ENCODE data around the gene IL27RA. TPM values are rescaled to one million over a fixed set of nuclear protein-coding genes. Genes with fewer than 3 reads are reported as not detected.
"Not testable (repeated sequence)": the region's sequence is repeated elsewhere in the genome, so short reads cannot be mapped to it uniquely, and the experiment has no call there.

The IL27RA gene
- total RNA-seq, 1 experiment from 2014 or later = 8.8 TPM

GRCh38 chr19:14033946-14034345 lies 2.4 kb downstream of the IL27RA start:
- Histone ChIP-seq H3K36me3 (replicated peaks; ENCODE audit: control insufficient read depth, insufficient read depth, low read length) (no peaks in the 10 kb centered on the region), H3K27me3 (ENCODE audit: control insufficient read depth, insufficient read depth, low read length) (peaks cover 15% of the 10 kb centered on the region), H3K4me3 (ENCODE audit: insufficient read depth, low read depth, low read length) (no peak overlapping the region)
- DNase-seq = no peak

- not testable (repeated sequence) for H3K36me3 ChIP-seq (replicated peaks; ENCODE audit: control insufficient read depth, insufficient read depth, low read length); DNase-seq; H3K4me3 ChIP-seq (ENCODE audit: insufficient read depth, low read depth, low read length)
- peaks cover 15% of the 10 kb centered on the region for H3K27me3 ChIP-seq (ENCODE audit: control insufficient read depth, insufficient read depth, low read length)
These were observed 3.6 kb downstream of the IL27RA start for GRCh38 chr19:14035159-14035558.

- Histone ChIP-seq H3K27me3 (ENCODE audit: control insufficient read depth, insufficient read depth, low read length) (peaks cover 15% of the 10 kb centered on the region), H3K36me3 (replicated peaks; ENCODE audit: control insufficient read depth, insufficient read depth, low read length) (no peaks in the 10 kb centered on the region), H3K4me3 (ENCODE audit: insufficient read depth, low read depth, low read length) (no peak overlapping the region)
- DNase-seq = no peak
These were observed 4.1 kb downstream of the IL27RA start for GRCh38 chr19:14035706-14036105.

- no peaks in the 10 kb centered on the region for H3K36me3 ChIP-seq (replicated peaks; ENCODE audit: control insufficient read depth, insufficient read depth, low read length)
- no peak overlapping the region for H3K4me3 ChIP-seq (ENCODE audit: insufficient read depth, low read depth, low read length)
- H3K27me3 ChIP-seq (ENCODE audit: control insufficient read depth, insufficient read depth, low read length) = no peaks in the 10 kb centered on the region
- peak; percentile 3 for DNase-seq
These were observed 7.6 kb downstream of the IL27RA start for GRCh38 chr19:14039181-14039580.

GRCh38 chr19:14042659-14043608 lies 11.4 kb downstream of the IL27RA start:
- peak; percentile 83 for DNase-seq
- H3K4me3 ChIP-seq (ENCODE audit: insufficient read depth, low read depth, low read length); H3K27me3 ChIP-seq (ENCODE audit: control insufficient read depth, insufficient read depth, low read length): not testable (repeated sequence)

GRCh38 chr19:14047866-14048265 lies 16.3 kb downstream of the IL27RA start:
- not testable (repeated sequence) for DNase-seq; H3K4me3 ChIP-seq (ENCODE audit: insufficient read depth, low read depth, low read length); H3K27me3 ChIP-seq (ENCODE audit: control insufficient read depth, insufficient read depth, low read length); H3K36me3 ChIP-seq (replicated peaks; ENCODE audit: control insufficient read depth, insufficient read depth, low read length)

More at GRCh38 chr19:14042659-14043608, 11.4 kb downstream of the IL27RA start:
- not testable (repeated sequence) for H3K36me3 ChIP-seq (replicated peaks; ENCODE audit: control insufficient read depth, insufficient read depth, low read length)

- peaks cover 2% of the 10 kb centered on the region; the same call in 1 of the 2 replicates for H3K36me3 ChIP-seq (replicated peaks; ENCODE audit: control insufficient read depth, insufficient read depth, low read length)
- H3K27me3 ChIP-seq (ENCODE audit: control insufficient read depth, insufficient read depth, low read length) = no peaks in the 10 kb centered on the region
- no peak overlapping the region for H3K4me3 ChIP-seq (ENCODE audit: insufficient read depth, low read depth, low read length)
- DNase-seq = peak; percentile 94
These were observed 17.0 kb downstream of the IL27RA start for GRCh38 chr19:14048443-14049153.

- peaks cover 2% of the 10 kb centered on the region; the same call in 1 of the 2 replicates for H3K36me3 ChIP-seq (replicated peaks; ENCODE audit: control insufficient read depth, insufficient read depth, low read length)
- peak; percentile 8 for DNase-seq
- H3K4me3 ChIP-seq (ENCODE audit: insufficient read depth, low read depth, low read length) = no peak overlapping the region
- H3K27me3 ChIP-seq (ENCODE audit: control insufficient read depth, insufficient read depth, low read length) = no peaks in the 10 kb centered on the region
These were observed 18.9 kb downstream of the IL27RA start for GRCh38 chr19:14050512-14050911.

GRCh38 chr19:14050961-14051360 lies 19.4 kb downstream of the IL27RA start:
- DNase-seq; H3K4me3 ChIP-seq (ENCODE audit: insufficient read depth, low read depth, low read length); H3K36me3 ChIP-seq (replicated peaks; ENCODE audit: control insufficient read depth, insufficient read depth, low read length); H3K27me3 ChIP-seq (ENCODE audit: control insufficient read depth, insufficient read depth, low read length): not testable (repeated sequence)

GRCh38 chr19:14051980-14052379 lies 20.4 kb downstream of the IL27RA start:
- no peak overlapping the region for H3K4me3 ChIP-seq (ENCODE audit: insufficient read depth, low read depth, low read length)
- peaks cover 2% of the 10 kb centered on the region for H3K27me3 ChIP-seq (ENCODE audit: control insufficient read depth, insufficient read depth, low read length)
- DNase-seq = peak; percentile 38
- peaks cover 2% of the 10 kb centered on the region; the same call in 1 of the 2 replicates for H3K36me3 ChIP-seq (replicated peaks; ENCODE audit: control insufficient read depth, insufficient read depth, low read length)

- peaks cover 2% of the 10 kb centered on the region; the same call in 1 of the 2 replicates for H3K36me3 ChIP-seq (replicated peaks; ENCODE audit: control insufficient read depth, insufficient read depth, low read length)
- H3K4me3 ChIP-seq (ENCODE audit: insufficient read depth, low read depth, low read length) = no peak overlapping the region
- DNase-seq = no peak
- peaks cover 5% of the 10 kb centered on the region for H3K27me3 ChIP-seq (ENCODE audit: control insufficient read depth, insufficient read depth, low read length)
These were observed 20.9 kb downstream of the IL27RA start for GRCh38 chr19:14052470-14052869.

- H3K4me3 ChIP-seq (ENCODE audit: insufficient read depth, low read depth, low read length) = no peak overlapping the region
- H3K27me3 ChIP-seq (ENCODE audit: control insufficient read depth, insufficient read depth, low read length) = peaks cover 8% of the 10 kb centered on the region
- peaks cover 2% of the 10 kb centered on the region; the same call in 1 of the 2 replicates for H3K36me3 ChIP-seq (replicated peaks; ENCODE audit: control insufficient read depth, insufficient read depth, low read length)
- peak; percentile 16 for DNase-seq
These were observed 21.5 kb downstream of the IL27RA start for GRCh38 chr19:14053032-14053431.

- peaks cover 13% of the 10 kb centered on the region for H3K27me3 ChIP-seq (ENCODE audit: control insufficient read depth, insufficient read depth, low read length)
- no peak for DNase-seq
- H3K36me3 ChIP-seq (replicated peaks; ENCODE audit: control insufficient read depth, insufficient read depth, low read length) = 0 out of 2 replicates have a peak, but pooled peaks cover 2% of the 10 kb centered on the region
- H3K4me3 ChIP-seq (ENCODE audit: insufficient read depth, low read depth, low read length) = no peak overlapping the region
These were observed 21.9 kb downstream of the IL27RA start for GRCh38 chr19:14053500-14053899.

- Histone ChIP-seq H3K4me3 (ENCODE audit: insufficient read depth, low read depth, low read length) (no peak overlapping the region), H3K36me3 (replicated peaks; ENCODE audit: control insufficient read depth, insufficient read depth, low read length) (0 out of 2 replicates have a peak, but pooled peaks cover 2% of the 10 kb centered on the region), H3K27me3 (ENCODE audit: control insufficient read depth, insufficient read depth, low read length) (peaks cover 19% of the 10 kb centered on the region)
- DNase-seq = no peak
These were observed 22.5 kb downstream of the IL27RA start for GRCh38 chr19:14054099-14054498.

Data from H7 (cell line).